ENCODE results near the gene KRT86.

DNA sequence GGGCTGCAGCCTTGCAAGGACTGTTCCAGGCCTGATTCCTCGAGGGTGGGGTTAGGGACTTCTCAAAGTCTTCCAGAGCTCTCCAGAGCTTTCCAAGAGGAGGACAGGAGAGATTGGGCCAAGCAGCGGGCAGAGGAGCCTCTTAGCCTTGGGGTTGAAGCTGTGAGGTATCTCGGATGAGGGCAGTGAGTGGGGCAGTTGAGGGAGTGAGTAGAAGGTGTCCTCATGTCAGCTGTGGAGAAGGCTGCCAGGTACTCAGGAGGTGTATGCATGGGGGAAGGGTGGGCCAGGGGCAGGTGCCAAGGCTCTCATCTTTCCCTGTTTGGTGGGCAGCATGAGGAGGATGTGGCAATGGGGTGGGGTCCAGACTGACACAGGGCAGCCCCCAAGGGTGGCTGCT is 39.0 kb downstream of the KRT86 start:
- TF ChIP-seq TAF1 (IDR thresholded peaks at IDR 0.05; ENCODE audit: borderline replicate concordance, low read depth, low read length) (no peak), POLR2A (IDR thresholded peaks at IDR 0.05; ENCODE audit: low read depth, low read length) (no peak)

Measured in GM12892 (cell line).